ENCODE measurements around the gene AGK. TPM values are rescaled to one million over a fixed set of nuclear protein-coding genes. Genes with fewer than 3 reads are reported as not detected.

AGK gene
- total and polyA plus RNA-seq, 8 donors = 2.9 to 42.8 (median 12.7) TPM

- Histone ChIP-seq H3K4me3 (no peak overlapping the region), H3K4me1 (peaks cover 11 to 40% (median 13%) of the 10 kb centered on the region in 4 donors), H3K36me3 (peaks cover 11 to 78% (median 74%) of the 10 kb centered on the region in 4 donors), H3K27me3 (no peaks in the 10 kb centered on the region), H3K27ac (peak overlapping the region in 1 of 5 donors; percentile 38), H3K9me3 (no peaks in the 10 kb centered on the region)
- TF ChIP-seq CTCF (IDR thresholded peaks at IDR 0.05) (no peak), POLR2AphosphoS5 (IDR thresholded peaks at IDR 0.05) (no peak), POLR2A (IDR thresholded peaks at IDR 0.05) (no peak), EP300 (IDR thresholded peaks at IDR 0.05) (no peak)
- intact Hi-C loops (cut with DNase I; ENCODE audit: low total_unique reads) = no loop called here
- 83 to 92% (median 91%) methylated on average over 6 of the region's 6 CpGs for WGBS, 5 donors
- DNase-seq = no peak
Observed at GRCh38 chr7:141659501-141659900, 108.3 kb downstream of the AGK start.

GRCh38 chr7:141660259-141660658 lies 109.0 kb downstream of the AGK start:
- H3K36me3 ChIP-seq = peaks cover 19 to 83% (median 78%) of the 10 kb centered on the region in 4 donors
- no peaks in the 10 kb centered on the region for H3K9me3 ChIP-seq
- H3K4me1 ChIP-seq = peaks cover 15 to 43% (median 19%) of the 10 kb centered on the region in 4 donors
- intact Hi-C loops (cut with DNase I; ENCODE audit: low total_unique reads) = no loop called here
- 50 to 67% (median 58%) methylated on average over 4 of the region's 4 CpGs for WGBS, 5 donors
- no peaks in the 10 kb centered on the region for H3K27me3 ChIP-seq
- TF ChIP-seq POLR2AphosphoS5 (IDR thresholded peaks at IDR 0.05) = peak in 1 of 3 donors; percentile 17
- no peak for TF ChIP-seq EP300 (IDR thresholded peaks at IDR 0.05)
- DNase-seq = peak in 1 of 2 donors; percentile 47
- H3K27ac ChIP-seq = peak overlapping the region in 3 of 5 donors; percentile 15 to 38 (median 23)
- no peak overlapping the region for H3K4me3 ChIP-seq

- WGBS, 5 donors = 37 to 61% (median 39%) methylated on average over 6 of the region's 6 CpGs
- H3K36me3 ChIP-seq = peaks cover 19 to 97% (median 86%) of the 10 kb centered on the region in 4 donors
- H3K27ac ChIP-seq = peak overlapping the region; percentile 64 to 79 (median 70)
- TF ChIP-seq POLR2AphosphoS5 (IDR thresholded peaks at IDR 0.05) = peak in 2 of 3 donors; percentile 40 to 80
- no peak for TF ChIP-seq POLR2A (IDR thresholded peaks at IDR 0.05)
- no peaks in the 10 kb centered on the region for H3K27me3 ChIP-seq
- H3K9me3 ChIP-seq = no peaks in the 10 kb centered on the region
- H3K4me3 ChIP-seq = no peak overlapping the region
- H3K4me1 ChIP-seq = peaks cover 15 to 48% (median 19%) of the 10 kb centered on the region in 4 donors
- DNase-seq = peak; percentile 69 to 75
- intact Hi-C loops (cut with DNase I; ENCODE audit: low total_unique reads) = no loop called here
Observed at GRCh38 chr7:141663081-141663849, 112.1 kb downstream of the AGK start.

- peaks cover 15 to 48% (median 19%) of the 10 kb centered on the region in 4 donors for H3K4me1 ChIP-seq
- peak overlapping the region; percentile 64 to 79 (median 70) for H3K27ac ChIP-seq
- no peak overlapping the region for H3K4me3 ChIP-seq
- H3K36me3 ChIP-seq = peaks cover 19 to 88% (median 76%) of the 10 kb centered on the region in 4 donors
- H3K9me3 ChIP-seq = no peaks in the 10 kb centered on the region
- DNase-seq = peak; percentile 51 to 69
- WGBS, 5 donors = 35 to 78% (median 43%) methylated on average over 6 of the region's 6 CpGs
- no peaks in the 10 kb centered on the region for H3K27me3 ChIP-seq
- TF ChIP-seq CTCF (IDR thresholded peaks at IDR 0.05) (no peak), POLR2AphosphoS5 (IDR thresholded peaks at IDR 0.05) (peak in 2 of 3 donors; percentile 17 to 49), POLR2A (IDR thresholded peaks at IDR 0.05) (no peak), EP300 (IDR thresholded peaks at IDR 0.05) (no peak)
- intact Hi-C loops (cut with DNase I; ENCODE audit: low total_unique reads) = no loop called here
Observed at GRCh38 chr7:141664450-141664849, 113.2 kb downstream of the AGK start.

GRCh38 chr7:141665208-141666035 lies 114.2 kb downstream of the AGK start:
- DNase-seq = no peak
- peaks cover 19 to 81% (median 69%) of the 10 kb centered on the region in 4 donors for H3K36me3 ChIP-seq
- WGBS, 5 donors = 90 to 92% (median 91%) methylated on average over 18 of the region's 18 CpGs
- intact Hi-C loops (cut with DNase I; ENCODE audit: low total_unique reads) = no loop called here
- peak overlapping the region; percentile 57 to 79 (median 68) for H3K27ac ChIP-seq
- peaks cover 15 to 43% (median 19%) of the 10 kb centered on the region in 4 donors for H3K4me1 ChIP-seq
- no peak overlapping the region for H3K4me3 ChIP-seq
- no peaks in the 10 kb centered on the region for H3K9me3 ChIP-seq
- H3K27me3 ChIP-seq = no peaks in the 10 kb centered on the region
- TF ChIP-seq POLR2A (IDR thresholded peaks at IDR 0.05) (no peak), POLR2AphosphoS5 (IDR thresholded peaks at IDR 0.05) (no peak), CTCF (IDR thresholded peaks at IDR 0.05) (no peak), EP300 (IDR thresholded peaks at IDR 0.05) (no peak)

Measured in stomach (tissue), 9 donors.